Measurements from ENCODE around the gene PDE6A. TPM values are rescaled to one million over a fixed set of nuclear protein-coding genes. Genes with fewer than 3 reads are reported as not detected.
A peak's percentile ranks its signal among the peaks of the same experiment; 100 is the strongest.

Gene PDE6A
- total RNA-seq, result 0.35 and 0.47 TPM in 2 replicates
- 0.67 TPM for polyA plus RNA-seq (2012)

- DNase-seq (ENCODE audit: low read depth), result no peak
These were observed at the start of gene PDE6A for GRCh38 chr5:149944666-149945065. TSS of gene PDE6A (minus strand) at chr5:149944793. CDS start at chr5:149944673, 120 bp downstream.

- DNase-seq (ENCODE audit: low read depth), result no peak
These were observed 48.9 kb upstream of the PDE6A start for GRCh38 chr5:149993471-149993870.

DNA sequence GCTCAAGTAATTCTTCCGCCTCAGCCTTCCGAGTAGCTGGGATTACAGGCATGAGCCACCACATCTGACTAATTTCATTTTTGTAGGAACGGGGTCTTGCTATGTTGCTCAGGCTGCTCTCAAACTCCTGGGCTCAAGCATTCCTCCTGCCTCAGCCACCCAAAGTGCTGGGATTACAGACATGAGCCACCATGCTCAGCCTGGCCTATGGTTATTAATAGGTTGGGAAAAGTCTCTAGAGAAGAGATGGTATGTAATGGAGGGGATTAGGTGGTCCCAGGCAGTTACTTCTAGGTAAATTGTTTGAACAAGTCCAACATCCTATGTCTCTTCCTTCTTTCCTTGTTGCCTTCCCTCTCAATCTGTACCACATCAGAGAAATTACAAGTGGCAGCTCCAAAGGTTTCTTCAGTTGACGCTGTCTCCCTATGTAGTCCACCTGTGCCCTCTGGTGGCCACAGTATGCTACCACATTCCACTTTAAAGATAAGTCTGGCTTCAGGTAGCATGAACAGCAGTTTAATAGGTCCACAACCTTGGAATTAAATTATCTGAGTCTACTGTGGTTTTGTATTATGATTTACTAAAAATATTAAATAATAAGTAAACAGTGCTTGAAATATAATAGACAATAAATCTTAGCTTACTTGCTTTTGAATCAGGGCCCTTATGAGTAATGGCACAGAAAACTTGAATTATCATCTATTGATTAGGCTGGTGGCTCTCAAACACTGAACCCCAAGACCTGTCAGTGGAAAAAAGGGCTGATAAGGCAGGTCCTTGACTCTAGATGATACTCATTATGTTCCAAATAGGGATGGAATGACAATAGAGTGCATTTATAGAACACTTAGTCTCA, 46.2 kb upstream of the PDE6A start:
- peak; percentile 83 for DNase-seq (ENCODE audit: low read depth)

GRCh38 chr5:149988126-149988525, 43.5 kb upstream of the PDE6A start:
- DNase-seq (ENCODE audit: low read depth), result no peak

DNA sequence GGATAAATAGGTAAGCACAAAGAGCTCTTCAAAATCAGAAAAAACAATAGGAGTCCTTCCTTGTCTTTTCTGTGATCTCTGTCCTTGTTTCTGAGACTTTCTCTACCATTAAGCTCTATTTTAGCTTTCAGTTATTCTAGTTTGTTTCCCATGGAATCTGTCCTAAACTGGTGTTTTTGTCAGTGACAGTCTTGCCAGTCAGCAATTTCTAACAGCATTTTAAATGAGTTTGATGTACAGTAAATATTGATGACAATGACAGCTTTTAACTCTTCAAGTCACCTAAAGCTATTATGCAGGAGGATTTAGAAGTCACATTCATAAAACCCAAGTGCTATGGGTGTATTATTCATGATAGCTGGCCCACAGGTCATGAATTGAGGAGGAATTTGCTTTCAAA, 37.9 kb upstream of the PDE6A start:
- DNase-seq (ENCODE audit: low read depth), result no peak

- DNase-seq (ENCODE audit: low read depth), result no peak
These were observed 36.6 kb upstream of the PDE6A start for GRCh38 chr5:149981206-149981605.

DNA sequence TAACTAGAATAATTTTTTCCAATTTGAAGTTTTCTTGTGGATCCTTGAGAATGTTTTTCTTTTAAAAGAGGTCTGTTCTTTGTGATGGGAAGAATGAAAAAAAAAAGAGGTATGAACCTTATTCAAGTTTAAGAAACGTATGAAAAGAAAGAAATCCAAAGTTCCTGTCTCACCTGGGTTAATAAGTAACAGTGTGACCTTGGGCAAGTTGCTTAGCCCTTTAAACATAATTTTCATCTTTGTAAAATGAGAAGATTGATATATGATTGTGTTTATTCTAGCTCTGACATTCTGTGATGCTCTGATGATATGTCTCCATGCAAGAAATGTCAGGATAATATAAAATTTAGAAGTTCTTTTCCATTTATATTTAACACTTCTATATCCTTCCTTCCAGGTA, 35.3 kb upstream of the PDE6A start:
- no peak for DNase-seq (ENCODE audit: low read depth)

DNA sequence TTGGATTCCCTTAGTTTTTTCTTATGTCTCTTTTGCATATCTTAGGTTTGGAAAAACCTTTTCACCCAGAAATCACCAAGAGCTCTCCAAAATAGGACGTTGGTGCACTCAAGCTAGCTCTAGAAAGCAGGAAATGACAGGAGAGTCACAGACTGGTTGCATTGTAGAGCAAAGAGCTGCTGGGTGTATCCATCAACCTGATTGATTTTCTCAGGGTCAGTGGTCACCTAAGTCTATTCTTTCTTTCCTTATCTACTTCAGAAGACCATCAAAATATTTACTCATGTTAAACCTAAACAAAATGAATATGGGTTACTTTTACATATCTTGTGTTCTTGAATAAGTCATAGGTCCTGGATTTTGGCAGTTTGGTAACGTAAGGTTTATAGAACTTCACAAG, 30.8 kb upstream of the PDE6A start:
- DNase-seq (ENCODE audit: low read depth), result no peak

- DNase-seq (ENCODE audit: low read depth), result no peak
These were observed 24.8 kb upstream of the PDE6A start for GRCh38 chr5:149969181-149969930.

- DNase-seq (ENCODE audit: low read depth), result no peak
These were observed 22.4 kb upstream of the PDE6A start for GRCh38 chr5:149966946-149967345.

- DNase-seq (ENCODE audit: low read depth), result no peak
These were observed 19.1 kb upstream of the PDE6A start for GRCh38 chr5:149963729-149964128.

GRCh38 chr5:149962601-149963300, 18.2 kb upstream of the PDE6A start:
- no peak for DNase-seq (ENCODE audit: low read depth)

GRCh38 chr5:149961957-149962409, 17.4 kb upstream of the PDE6A start:
- DNase-seq (ENCODE audit: low read depth), result peak; percentile 67

GRCh38 chr5:149961186-149961685, 16.6 kb upstream of the PDE6A start:
- DNase-seq (ENCODE audit: low read depth), result peak; percentile 9

DNA sequence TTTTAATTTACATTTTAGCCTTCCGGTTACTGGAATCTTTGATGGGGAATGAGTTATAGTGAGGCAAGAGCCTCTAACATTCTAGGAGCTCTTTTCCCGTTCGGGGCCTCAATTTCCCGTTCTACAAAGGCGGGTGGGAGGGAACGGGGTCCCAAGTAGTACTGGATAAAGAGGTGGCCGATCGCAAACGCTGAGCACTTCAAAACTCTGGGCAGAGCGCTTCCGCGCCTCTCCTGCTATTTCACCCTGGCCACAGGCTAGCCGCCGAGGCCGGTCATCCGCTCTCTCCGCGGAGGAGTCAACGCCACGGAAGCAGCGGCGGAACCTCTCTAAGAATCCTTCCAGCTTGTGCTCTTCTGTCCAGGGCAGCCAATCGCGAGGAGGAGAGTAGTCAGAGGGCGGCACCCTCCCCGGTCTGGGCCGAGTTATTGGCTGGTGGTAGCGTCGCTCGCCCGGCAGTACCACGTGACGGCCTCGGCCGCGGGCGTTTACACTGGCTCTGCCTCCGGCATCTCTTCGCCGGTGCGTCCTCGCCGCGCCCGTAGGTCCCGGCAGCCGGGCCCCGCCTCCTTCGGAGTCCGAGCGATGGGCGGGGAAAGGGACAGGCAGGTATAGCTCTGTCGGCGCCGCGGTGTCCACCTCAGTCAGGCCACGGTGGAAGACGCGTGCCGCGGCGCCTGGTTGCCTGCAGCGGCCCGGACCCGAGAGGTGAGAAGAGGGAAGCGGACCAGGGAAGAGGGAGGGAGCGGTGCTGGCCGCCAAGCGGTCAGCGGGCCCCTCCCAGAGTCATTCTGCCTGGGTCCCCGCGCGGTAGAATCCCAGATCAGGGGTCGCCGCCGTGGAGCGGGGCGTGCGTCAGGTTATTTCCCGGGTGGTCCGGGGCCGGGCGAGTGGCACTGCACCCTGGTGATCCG, 15.9 kb upstream of the PDE6A start, which contains the start of gene SLC26A2:
Gene SLC26A2, plus strand, starts transcription at position 487 of the 914 bp plus-strand sequence. CDS start 16,895 bp downstream, outside the sequence.
- peak; percentile 98 for DNase-seq (ENCODE audit: low read depth)

GRCh38 chr5:149959406-149960236, 15.0 kb upstream of the PDE6A start:
- DNase-seq (ENCODE audit: low read depth), result peak; percentile 71

DNA sequence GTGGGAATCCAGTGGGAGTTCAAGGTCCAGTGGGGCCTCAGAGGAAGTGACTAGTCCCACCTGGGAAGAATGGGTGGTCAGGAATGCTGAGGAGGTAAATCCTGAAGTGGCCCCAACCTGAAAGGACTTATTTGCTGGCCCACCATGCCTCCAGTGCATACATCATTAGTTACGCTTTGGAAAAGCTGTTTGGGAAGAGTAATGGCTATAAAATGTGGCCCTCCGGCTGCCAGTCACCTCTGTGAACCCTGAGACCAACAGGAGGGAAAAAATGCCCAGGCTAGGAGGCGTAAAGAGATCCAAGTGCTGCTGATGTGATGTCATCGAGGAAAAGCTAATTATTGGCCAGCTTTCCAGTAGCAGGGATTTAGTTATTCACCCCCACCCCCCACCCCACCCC, 13.3 kb upstream of the PDE6A start:
- DNase-seq (ENCODE audit: low read depth), result no peak

GRCh38 chr5:149956685-149957084, 12.1 kb upstream of the PDE6A start:
- DNase-seq (ENCODE audit: low read depth), result no peak

- DNase-seq (ENCODE audit: low read depth), result no peak
These were observed 10.2 kb upstream of the PDE6A start for GRCh38 chr5:149954798-149955197.

Data from myocyte (in vitro differentiated cells).